Chondrocyte (in vitro differentiated cells): ENCODE results near the gene SCIMP. TPM values are rescaled to one million over a fixed set of nuclear protein-coding genes. Genes with fewer than 3 reads are reported as not detected.
"Not testable (repeated sequence)": the region's sequence is repeated elsewhere in the genome, so short reads cannot be mapped to it uniquely, and the experiment has no call there.

Experiments used
- DNase-seq: peaks from one replicate; pipeline ENCODE4 v3.0.0; 2021; ENCODE audit warnings: mixed read lengths, low spot score
- H3K27ac Mint-ChIP-seq: one replicate; pipeline ENCODE4 v1.8.0; 2021; ENCODE audit warnings: mild to moderate bottlenecking, moderate library complexity, mixed read lengths; ENCODE audit not compliant: unreplicated experiment
- H3K27me3 Mint-ChIP-seq: 2 replicates; pipeline ENCODE4 v1.8.0; 2021; ENCODE audit warnings: low read depth, mixed read lengths
- H3K36me3 Mint-ChIP-seq: 2 replicates; pipeline ENCODE4 v1.8.0; 2021; ENCODE audit warnings: low read depth, mixed read lengths
- H3K4me1 Mint-ChIP-seq: 2 replicates; pipeline ENCODE4 v1.8.0; 2021; ENCODE audit warnings: low read depth, mild to moderate bottlenecking, mixed read lengths
- H3K4me3 Mint-ChIP-seq: one replicate; pipeline ENCODE4 v1.8.0; 2021; ENCODE audit warnings: mild to moderate bottlenecking, moderate library complexity, mixed read lengths; ENCODE audit not compliant: unreplicated experiment
- H3K9me3 Mint-ChIP-seq: 2 replicates; pipeline ENCODE4 v1.8.0; 2021; ENCODE audit warnings: low read depth, mixed read lengths
- CTCF ChIP-seq: fragments of 200-600 bp; sonication (generic); IDR thresholded peaks from 2 replicates; pipeline ENCODE4 v1.5.0; 2021; ENCODE audit warnings: antibody characterized with exemption, mild to moderate bottlenecking, moderate library complexity
- total RNA-seq: library from RNA; stranded (reverse); gene quantifications from 3 replicates; pipeline ENCODE4 v1.2.1, GENCODE V29; 2021

The SCIMP gene
- total RNA-seq, 1 donor from 2014 or later: not detected

DNA sequence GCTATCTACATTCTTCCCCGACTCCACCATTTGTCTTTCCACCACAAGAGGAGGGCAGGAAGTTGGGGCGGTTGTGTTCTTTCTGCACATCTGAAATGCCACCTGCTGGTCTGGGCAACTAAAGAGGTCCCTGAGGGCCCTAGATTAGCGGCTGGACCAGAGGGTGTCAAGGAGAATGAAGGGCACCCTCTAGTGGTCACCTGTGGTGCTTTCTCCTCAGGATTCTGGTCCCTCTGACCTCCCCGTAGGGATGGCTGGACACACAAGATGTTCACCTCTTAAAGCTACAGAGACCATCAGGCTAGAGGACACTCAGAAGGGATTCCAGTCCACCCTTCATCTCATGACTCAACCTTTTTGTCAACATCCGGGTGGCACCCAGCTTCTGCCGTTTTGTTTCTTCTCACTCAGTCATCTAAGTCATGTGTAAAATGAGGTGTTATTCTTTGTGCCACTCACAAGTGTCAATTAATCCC lies 2.9 kb upstream of the SCIMP start:
- Mint-ChIP-seq H3K4me1 (no peaks in the 10 kb centered on the region), H3K27me3 (no peaks in the 10 kb centered on the region), H3K27ac (no peak overlapping the region), H3K4me3 (no peak overlapping the region), H3K36me3 (peaks cover 1% of the 10 kb centered on the region), H3K9me3 (peaks cover 3% of the 10 kb centered on the region)
- TF ChIP-seq CTCF: peak; percentile 74
- no peak for DNase-seq

GRCh38 chr17:5236938-5237540 lies 2.4 kb upstream of the SCIMP start:
- Mint-ChIP-seq H3K27ac (no peak overlapping the region), H3K4me1 (no peaks in the 10 kb centered on the region)

GRCh38 chr17:5233492-5233891 lies 1.2 kb downstream of the SCIMP start:
- DNase-seq, H3K27me3 Mint-ChIP-seq, H3K36me3 Mint-ChIP-seq, H3K27ac Mint-ChIP-seq, H3K4me3 Mint-ChIP-seq, H3K9me3 Mint-ChIP-seq, H3K4me1 Mint-ChIP-seq: not testable (repeated sequence)

More at GRCh38 chr17:5236938-5237540, 2.4 kb upstream of the SCIMP start:
- H3K36me3 Mint-ChIP-seq: peaks cover 1% of the 10 kb centered on the region
- H3K27me3 Mint-ChIP-seq: no peaks in the 10 kb centered on the region
- H3K4me3 Mint-ChIP-seq: no peak overlapping the region
- DNase-seq: no peak
- no peak for TF ChIP-seq CTCF
- peaks cover 3% of the 10 kb centered on the region for H3K9me3 Mint-ChIP-seq

DNA sequence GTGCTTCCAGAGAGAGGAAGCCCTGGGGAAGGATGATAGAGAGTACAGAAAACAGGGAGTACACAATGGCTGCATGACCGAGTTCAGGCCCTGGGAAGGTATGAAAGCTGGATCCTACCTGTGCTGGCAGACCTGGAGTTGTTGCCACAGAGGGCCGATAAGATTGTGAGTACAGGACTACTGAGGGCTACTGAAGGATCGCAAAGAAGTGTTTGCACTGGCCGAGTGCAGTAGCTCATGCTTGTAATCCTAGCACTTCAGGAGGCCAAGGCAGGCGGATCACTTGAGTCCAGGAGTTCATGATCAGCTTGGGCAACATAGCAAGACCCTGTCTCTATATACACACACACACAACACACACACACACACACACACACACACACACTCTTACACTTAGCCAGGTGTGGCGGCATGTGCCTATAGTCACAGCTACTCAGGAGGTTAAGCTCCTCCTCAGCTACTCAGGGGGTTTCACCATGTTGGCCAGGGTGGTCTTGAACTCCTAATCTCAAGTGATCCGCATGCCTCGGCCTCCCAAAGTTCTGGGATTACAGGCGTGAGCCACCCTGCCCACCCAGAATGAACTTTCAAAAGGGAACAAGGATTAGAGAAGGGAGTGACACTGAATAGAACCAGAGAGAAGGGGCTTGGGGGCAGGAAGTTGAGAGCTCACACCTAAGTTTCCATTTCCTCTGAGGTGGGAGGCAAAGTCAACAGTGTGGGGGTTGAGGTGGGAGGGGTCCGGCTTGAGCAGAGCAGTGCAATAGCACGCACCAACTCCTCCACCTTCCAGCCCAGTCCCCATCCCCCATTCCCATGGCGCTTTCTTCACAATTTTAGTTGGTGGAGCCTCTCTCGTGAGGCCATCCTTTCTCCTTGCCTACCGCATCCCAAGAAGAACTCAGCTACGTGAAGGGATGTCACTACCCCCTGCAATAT lies 7.5 kb downstream of the SCIMP start:
- Mint-ChIP-seq H3K4me1 (no peaks in the 10 kb centered on the region), H3K27ac (no peak overlapping the region), H3K27me3 (no peaks in the 10 kb centered on the region), H3K36me3 (peaks cover 1% of the 10 kb centered on the region), H3K4me3 (no peak overlapping the region), H3K9me3 (no peaks in the 10 kb centered on the region)
- no peak for DNase-seq
- no peak for TF ChIP-seq CTCF

DNA sequence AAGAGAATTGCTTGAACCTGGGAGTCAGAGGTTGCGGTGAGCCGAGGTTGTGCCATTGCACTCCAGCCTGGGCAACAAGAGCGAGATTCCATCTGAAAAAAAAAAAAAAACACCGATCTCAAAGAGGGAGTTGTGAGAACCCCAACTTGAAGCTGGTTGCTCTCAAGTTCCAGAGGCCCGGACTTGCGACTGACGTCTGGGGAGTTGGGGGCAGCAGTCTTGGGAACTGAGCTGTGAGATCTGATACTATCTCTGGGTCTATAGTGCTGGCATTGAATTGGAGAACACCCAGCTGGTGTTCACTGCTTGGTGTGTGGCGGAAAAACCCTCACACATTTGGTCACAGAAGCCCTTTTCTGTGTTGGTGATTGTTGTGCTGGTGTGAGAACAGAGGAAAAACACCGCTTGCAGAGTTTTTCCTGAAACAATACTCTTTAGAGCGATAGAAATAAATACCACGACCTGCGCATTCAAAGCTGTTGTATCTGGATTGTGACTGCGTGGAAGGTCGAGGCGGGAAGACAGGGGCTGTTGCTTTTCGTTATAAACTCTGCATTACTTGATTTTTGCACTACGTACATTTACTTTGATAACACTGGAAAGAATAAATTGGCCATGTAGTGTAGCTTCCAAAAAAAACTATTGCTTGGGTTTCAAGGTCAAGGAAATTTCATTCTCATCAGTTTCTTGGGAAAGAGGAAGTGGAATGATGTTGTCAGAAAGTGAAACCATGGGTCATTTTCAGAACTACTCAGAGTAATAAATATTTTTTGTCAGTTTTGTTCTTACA lies 8.8 kb downstream of the SCIMP start:
- no peak for TF ChIP-seq CTCF
- Mint-ChIP-seq H3K4me1 (peaks cover 5% of the 10 kb centered on the region), H3K9me3 (no peaks in the 10 kb centered on the region), H3K27me3 (no peaks in the 10 kb centered on the region), H3K36me3 (peaks cover 1% of the 10 kb centered on the region), H3K27ac (no peak overlapping the region), H3K4me3 (no peak overlapping the region)
- DNase-seq: no peak

DNA sequence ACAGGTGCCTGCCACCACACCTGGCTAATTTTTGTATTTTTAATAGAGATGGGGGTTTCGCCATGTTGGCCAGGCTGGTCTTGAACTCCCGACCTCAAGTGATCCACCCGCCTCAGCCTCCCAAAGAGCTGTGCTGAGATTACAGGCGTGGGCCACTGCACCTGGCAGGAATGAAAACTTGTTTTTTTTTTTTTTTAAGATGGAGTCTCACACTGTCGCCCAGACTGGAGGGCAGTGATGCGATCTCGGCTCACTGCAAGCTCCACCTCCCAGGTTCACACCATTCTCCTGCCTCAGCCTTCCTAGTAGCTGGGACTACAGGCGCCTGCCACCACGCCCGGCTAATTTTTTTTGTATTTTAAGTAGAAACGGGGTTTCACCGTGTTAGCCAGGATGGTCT lies 12.7 kb downstream of the SCIMP start:
- H3K27me3 Mint-ChIP-seq: not testable (repeated sequence)

More for the DNA sequence above, 12.7 kb downstream of the SCIMP start:
- not testable (repeated sequence) for H3K36me3 Mint-ChIP-seq, H3K4me1 Mint-ChIP-seq, H3K9me3 Mint-ChIP-seq, DNase-seq, H3K4me3 Mint-ChIP-seq, H3K27ac Mint-ChIP-seq
